Measurements from ENCODE around the gene CPA3. TPM values are rescaled to one million over a fixed set of nuclear protein-coding genes. Genes with fewer than 3 reads are reported as not detected.

Gene CPA3
- not detected in 2 replicates for total RNA-seq

GRCh38 chr3:148865049-148865448 is at the start of gene CPA3:
CPA3 (plus strand) TSS chr3:148865296; CDS start chr3:148865308, 12 bp downstream.
- intact Hi-C loops (cut with micrococcal nuclease): no loop called here

GRCh38 chr3:148815316-148816110 is 49.6 kb upstream of the CPA3 start:
- intact Hi-C loops (cut with micrococcal nuclease): no loop called here

GRCh38 chr3:148816427-148816826 is 48.7 kb upstream of the CPA3 start:
- intact Hi-C loops (cut with micrococcal nuclease): no loop called here

- intact Hi-C loops (cut with micrococcal nuclease): no loop called here
Measured at GRCh38 chr3:148816981-148817525, 48.0 kb upstream of the CPA3 start.

- intact Hi-C loops (cut with micrococcal nuclease): no loop called here
Measured at GRCh38 chr3:148820361-148821245, 44.5 kb upstream of the CPA3 start.

- intact Hi-C loops (cut with micrococcal nuclease): no loop called here
Measured at GRCh38 chr3:148823026-148823425, 42.1 kb upstream of the CPA3 start.

GRCh38 chr3:148825476-148825875 is 39.6 kb upstream of the CPA3 start:
- intact Hi-C loops (cut with micrococcal nuclease): no loop called here

- intact Hi-C loops (cut with micrococcal nuclease): no loop called here
Measured at GRCh38 chr3:148827585-148827984, 37.5 kb upstream of the CPA3 start, which contains the start of gene CPB1. CPB1 (plus strand) TSS chr3:148827811; CDS start chr3:148827824, 13 bp downstream.

- intact Hi-C loops (cut with micrococcal nuclease): no loop called here
Measured at GRCh38 chr3:148828136-148828690, 36.9 kb upstream of the CPA3 start.

GRCh38 chr3:148829926-148830325 is 35.2 kb upstream of the CPA3 start:
- intact Hi-C loops (cut with micrococcal nuclease): no loop called here

GRCh38 chr3:148833223-148833622 is 31.9 kb upstream of the CPA3 start:
- intact Hi-C loops (cut with micrococcal nuclease): no loop called here

GRCh38 chr3:148839805-148840204 is 25.3 kb upstream of the CPA3 start:
- intact Hi-C loops (cut with micrococcal nuclease): no loop called here

GRCh38 chr3:148840451-148840850 is 24.6 kb upstream of the CPA3 start:
- intact Hi-C loops (cut with micrococcal nuclease): no loop called here

- intact Hi-C loops (cut with micrococcal nuclease): no loop called here
Measured at GRCh38 chr3:148845756-148846395, 19.2 kb upstream of the CPA3 start.

- intact Hi-C loops (cut with micrococcal nuclease): no loop called here
Measured at GRCh38 chr3:148847351-148847750, 17.7 kb upstream of the CPA3 start.

- intact Hi-C loops (cut with micrococcal nuclease): no loop called here
Measured at GRCh38 chr3:148848410-148848809, 16.7 kb upstream of the CPA3 start.

GRCh38 chr3:148852271-148852992 is 12.7 kb upstream of the CPA3 start:
- intact Hi-C loops (cut with micrococcal nuclease): no loop called here

- intact Hi-C loops (cut with micrococcal nuclease): no loop called here
Measured at GRCh38 chr3:148853076-148853475, 12.0 kb upstream of the CPA3 start.

GRCh38 chr3:148854061-148854460 is 11.0 kb upstream of the CPA3 start:
- intact Hi-C loops (cut with micrococcal nuclease): no loop called here

GRCh38 chr3:148856384-148856783 is 8.7 kb upstream of the CPA3 start:
- intact Hi-C loops (cut with micrococcal nuclease): no loop called here
